Left hindlimb (tissue), 1 donor: ENCODE measurements around the gene COL12A1.

ENCODE experiments used
- DNase-seq: peaks from one replicate; pipeline ENCODE4 v3.0.0-alpha.2; 2018

The COL12A1 gene

DNA sequence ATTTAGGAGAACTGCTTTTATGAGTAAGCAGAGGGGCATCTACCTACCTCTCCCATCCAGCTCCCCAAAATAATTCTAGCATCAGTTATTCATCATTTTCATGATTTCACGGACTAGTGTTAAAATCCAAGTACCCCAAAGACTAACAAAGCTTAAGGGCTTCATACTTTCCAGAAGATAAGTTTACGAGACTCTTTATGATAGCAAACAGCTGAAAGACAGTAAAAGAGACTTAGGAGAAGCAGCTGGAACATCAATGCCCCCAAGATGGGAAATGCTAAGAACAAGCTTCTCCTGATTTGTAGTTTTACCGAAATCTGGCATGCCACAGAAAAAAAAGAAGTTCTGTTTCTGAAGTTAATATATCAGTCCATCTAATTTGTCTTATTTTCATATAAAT, 70.0 kb downstream of the COL12A1 start:
- DNase-seq = no peak

DNA sequence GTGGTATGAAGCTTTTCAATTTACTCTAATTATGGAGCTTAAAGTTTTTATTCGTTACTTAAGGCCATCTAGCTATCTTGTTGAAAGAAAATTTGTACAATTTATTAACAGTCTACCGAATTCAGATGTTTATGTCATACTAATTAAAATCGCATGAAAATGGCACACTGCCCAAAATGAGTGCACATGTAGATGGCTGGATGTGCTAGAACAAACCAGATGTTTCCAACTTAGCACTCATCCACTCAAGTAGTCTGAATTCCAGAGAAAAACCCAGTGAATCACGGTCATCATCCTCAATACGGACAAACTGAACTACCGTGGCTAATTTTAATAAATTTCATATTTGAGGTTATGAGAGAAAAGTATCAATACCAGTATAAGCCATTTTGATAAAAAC, 70.4 kb downstream of the COL12A1 start:
- DNase-seq = no peak

- DNase-seq = no peak
Measured at GRCh38 chr6:75130784-75131183, 75.1 kb downstream of the COL12A1 start.

DNA sequence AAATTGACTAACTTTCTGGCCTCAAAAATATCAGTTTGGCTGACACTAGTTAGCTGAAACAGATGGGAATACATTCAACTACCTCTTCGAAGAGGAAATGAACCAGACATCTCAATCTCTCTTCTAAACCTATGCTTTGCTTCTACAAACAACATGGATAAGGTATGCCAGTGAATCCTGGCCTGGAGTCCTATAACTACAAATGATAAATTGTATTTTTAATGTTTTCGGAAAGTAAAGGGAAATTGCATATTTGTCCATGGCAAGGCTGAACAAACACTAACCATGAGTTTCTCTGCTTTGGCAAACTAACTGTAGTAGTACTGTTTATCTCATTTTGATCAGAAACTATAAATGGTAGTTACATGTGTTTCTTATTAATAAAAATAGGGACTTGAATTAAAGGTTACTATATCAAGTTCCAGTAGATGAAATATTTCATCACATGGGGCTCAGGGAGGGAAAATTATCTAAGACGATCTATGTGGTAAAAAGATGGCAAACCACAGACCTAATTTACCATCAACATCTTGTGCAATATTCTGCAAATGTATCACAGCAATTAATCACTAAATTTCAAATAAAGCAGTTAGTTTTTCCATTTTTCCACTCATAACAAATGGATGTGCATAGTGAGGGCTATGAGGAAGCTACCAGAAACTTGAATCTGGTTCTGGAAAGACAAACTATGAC, 76.8 kb downstream of the COL12A1 start:
- no peak for DNase-seq

DNA sequence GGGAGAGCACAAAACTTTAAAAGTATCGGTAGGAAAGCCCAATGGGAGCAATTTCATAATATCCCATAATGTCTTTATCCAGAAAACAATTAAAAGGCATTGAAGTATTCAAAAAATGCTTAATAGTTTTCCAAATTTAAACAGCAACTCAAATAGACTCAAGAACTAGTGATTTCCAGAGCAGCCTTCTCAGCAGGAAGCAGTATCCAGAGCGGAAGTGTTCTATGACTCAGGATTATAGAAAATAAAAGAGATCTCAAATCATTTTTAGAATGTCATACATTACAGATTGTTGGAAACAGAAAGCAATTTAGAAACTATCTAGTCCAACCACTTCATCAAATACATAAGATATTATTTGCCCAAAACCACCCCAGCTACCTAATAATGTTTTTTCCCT, 79.3 kb downstream of the COL12A1 start:
- no peak for DNase-seq

GRCh38 chr6:75124983-75125382, 80.9 kb downstream of the COL12A1 start:
- DNase-seq = no peak

DNA sequence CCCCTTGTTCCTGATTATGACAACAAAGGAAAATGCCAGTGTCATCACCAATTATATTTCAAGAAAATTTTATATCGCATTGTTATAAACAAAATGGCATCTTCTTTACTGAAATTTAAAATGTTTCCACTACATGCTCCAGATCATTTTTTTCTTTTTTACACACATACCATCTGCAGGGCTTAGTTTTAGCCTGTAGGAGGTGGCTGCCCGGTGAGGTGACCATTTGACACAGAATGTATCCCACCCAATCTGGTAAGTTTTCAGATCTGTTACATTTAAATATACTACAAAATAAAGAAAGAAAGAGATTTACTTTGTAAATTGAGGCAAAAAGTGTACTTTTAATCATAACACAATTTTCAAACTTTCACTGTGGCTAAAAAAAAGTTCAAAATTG, 81.8 kb downstream of the COL12A1 start:
- no peak for DNase-seq

DNA sequence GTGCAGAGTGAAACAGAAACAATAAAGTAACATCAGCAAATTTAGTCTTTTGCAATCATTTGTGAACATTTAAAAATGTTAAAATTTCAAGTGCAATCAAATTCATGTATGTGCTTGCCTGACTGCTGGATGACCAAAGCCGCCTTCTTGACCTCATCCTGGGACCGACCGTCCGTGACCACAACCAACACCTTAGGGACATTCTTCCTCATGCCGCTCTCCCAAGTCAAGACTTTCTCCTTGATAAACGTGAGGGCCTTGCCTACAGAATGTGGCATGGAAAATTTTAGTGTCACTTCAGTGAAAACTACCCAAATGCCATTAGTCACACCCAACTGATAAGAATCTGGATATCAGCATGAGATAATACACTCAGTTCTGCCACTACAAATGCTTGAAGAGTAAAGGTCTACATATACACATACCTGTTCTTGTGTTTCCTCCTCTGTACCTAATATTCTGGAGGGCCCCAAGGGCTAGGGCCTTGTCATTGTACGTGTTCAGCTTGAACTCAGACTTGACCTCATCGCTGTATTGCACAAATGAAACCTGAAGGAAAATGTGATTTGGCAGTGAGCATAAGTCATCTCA, 86.8 kb downstream of the COL12A1 start:
- no peak for DNase-seq

DNA sequence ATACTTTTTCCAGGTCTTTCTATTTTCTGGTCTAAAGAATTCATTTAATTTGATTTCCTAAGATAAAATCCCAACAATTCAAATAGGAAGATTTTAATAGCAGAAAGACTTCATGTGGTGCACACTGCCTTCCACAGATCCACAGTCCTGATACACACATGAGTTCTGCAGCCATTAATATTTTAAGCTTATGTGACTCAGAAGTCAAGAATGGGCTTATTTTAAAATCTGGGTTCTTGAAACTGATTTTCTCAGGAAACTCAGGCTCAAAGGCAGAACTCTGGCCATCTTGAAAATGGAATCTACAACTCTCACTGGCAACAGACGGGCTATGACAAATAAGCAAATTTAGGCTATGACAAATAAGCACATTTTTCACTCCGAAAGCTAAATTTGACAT, 88.2 kb downstream of the COL12A1 start:
- no peak for DNase-seq

DNA sequence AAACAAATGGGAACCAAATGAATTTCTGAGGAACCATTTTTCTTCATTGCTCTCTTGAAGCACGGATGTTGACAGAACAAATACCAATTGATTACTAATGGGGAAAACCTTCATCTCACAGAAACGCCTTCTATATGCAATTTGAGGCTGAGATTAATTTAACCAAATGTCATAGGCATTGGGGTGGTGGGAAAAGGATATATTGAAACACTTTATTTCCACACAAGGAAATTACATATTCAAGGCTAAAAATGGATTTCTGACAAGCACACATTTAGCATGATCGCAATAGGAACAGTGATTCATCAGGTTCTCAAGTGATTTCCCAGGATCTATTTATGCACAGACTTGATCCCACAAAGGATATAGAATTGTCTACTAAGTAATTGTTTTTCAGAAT, 88.9 kb downstream of the COL12A1 start:
- DNase-seq = no peak

DNA sequence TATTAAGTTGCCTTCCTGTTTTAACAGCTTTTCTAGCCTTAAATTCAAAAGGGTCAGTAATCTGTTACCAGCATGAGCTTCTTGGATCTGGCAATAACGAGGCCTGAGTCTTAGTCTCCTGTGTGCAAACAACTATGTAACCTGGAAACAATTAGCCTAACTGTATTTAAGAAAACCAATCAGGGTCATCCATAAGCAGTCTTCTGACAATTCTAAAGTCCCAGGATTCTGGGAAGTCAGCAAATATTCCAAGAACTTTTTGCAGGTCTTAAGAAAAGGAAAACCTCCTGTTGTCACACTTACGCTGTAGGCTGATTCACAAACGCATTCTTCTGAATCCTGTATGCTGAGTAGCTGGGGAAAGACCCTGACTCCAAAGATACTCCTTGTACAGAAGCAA, 90.4 kb downstream of the COL12A1 start:
- DNase-seq = no peak

DNA sequence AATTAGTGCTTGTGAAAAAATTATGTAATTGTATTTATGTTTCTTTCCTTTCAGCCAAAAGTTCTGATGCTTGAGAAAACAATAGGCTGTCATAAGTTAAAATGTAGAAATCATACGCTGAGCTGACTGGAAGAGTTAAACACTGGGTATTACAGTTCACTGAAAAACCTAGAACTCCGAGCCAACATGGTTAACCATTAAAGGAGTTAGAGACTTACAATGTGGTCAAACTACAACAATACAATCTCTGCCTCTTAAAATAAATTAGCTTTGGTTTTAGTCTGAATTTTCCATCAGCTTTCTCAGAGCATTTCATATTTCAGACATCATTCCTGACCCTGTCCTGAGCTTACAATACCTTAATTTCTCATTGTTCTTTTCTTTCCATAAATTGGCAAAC, 91.0 kb downstream of the COL12A1 start:
- no peak for DNase-seq

DNA sequence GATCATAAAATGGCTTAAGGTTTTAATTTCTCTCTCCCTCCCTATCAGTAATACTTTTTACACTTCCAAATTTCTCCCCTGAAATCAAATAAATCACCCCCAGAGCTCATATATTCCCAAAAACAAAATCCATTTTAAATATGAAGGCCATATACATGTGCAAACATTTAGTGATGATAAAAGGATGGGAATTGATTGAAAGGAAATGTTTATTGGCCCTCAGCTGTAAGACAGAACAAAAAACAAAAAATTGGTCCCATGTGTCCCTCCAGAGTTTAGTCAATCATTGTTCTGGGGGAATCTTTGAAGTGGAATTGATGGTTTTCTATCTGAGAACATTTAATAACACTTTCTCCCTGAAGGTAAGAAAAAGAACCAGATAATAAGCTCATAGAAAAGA, 91.7 kb downstream of the COL12A1 start:
- no peak for DNase-seq

GRCh38 chr6:75113446-75113845, 92.4 kb downstream of the COL12A1 start:
- DNase-seq = no peak

DNA sequence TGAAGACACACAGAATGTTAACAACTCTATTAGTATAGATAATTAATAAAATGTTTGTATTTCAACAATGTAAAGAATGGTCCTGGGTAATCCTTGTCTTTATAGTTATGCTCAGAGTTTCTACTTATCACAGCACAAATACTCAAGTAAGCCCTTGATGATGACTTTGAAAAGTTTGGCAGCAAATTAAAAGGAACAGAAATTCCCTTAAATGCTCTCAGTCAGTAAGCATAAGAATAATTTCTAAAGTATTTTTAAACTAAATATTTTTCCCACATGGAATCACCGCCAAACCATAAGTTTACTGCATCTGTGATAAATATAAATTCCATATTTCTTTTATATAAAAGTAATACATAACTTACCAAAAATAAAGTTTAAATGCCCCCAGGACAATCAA, 96.1 kb downstream of the COL12A1 start:
- no peak for DNase-seq

GRCh38 chr6:75109022-75109421, 96.8 kb downstream of the COL12A1 start:
- no peak for DNase-seq

GRCh38 chr6:75108333-75108974, 97.4 kb downstream of the COL12A1 start:
- DNase-seq = no peak

DNA sequence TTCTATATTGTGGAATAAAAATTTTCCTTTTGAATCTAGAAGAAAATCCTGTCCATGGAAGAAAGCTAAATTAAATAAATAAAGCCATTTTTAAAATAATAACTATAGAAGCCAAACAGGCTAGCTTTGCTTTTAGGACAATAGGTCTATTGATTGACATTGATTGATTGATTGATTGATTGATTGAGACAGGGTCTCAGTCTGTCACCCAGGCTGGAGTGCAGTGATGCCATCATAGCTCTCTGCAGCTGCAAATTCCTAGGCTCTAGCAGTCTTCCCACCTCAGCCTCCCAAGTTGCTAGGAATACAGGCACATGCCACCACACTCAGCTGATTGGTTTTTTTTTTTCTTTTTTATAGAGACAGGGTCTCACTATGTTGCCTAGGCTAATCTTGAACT, 97.9 kb downstream of the COL12A1 start:
- DNase-seq = no peak

- DNase-seq = no peak
Measured at GRCh38 chr6:75106426-75106825, 99.4 kb downstream of the COL12A1 start.

- DNase-seq = no peak
Measured at GRCh38 chr6:75103431-75103830, 102.4 kb downstream of the COL12A1 start.

DNA sequence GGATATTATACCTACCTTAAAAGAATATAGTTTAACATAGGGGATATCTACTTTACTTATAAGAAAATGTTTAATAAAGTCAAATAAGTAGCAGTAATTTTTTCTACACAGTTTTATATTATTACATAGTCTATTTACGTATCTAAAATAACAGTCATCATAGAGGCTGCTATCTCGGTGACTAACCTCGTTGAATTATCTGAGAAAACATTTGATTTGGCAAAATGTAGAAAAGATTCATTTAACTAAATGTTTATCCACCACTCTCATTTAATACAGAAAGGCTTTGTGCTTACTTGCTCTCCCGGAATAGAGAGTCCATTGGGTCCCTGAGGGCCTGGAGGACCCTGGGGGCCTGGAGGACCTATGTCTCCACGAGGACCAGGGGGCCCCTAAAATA, 103.6 kb downstream of the COL12A1 start:
- no peak for DNase-seq

DNA sequence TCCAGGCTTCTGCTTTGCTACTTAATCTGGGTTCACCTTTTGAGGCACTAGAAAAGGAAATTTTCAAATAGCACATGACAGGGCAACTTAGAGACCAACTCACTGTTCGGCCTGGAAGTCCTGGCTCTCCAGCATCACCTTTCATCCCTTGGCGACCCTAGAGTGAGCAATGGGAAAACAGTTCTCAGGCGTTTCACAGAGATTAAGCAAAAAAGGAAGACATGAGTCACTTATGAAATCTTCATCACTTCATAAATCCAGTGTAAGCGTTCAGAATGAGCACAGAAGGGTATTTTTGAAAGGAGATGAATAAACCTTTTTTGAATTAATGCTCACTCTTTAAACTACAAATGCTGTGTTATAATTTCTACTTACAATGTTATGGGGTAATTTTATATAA, 104.0 kb downstream of the COL12A1 start:
- no peak for DNase-seq

- DNase-seq = peak; percentile 78
Measured at GRCh38 chr6:75098709-75099108, 107.1 kb downstream of the COL12A1 start.

GRCh38 chr6:75096966-75097365, 108.9 kb downstream of the COL12A1 start:
- no peak for DNase-seq
